ENCODE measurements around the gene PEAK3.
A peak's percentile ranks its signal among the peaks of the same experiment; 100 is the strongest.

Gene PEAK3

GRCh38 chr19:2327773-2328400 lies 45.9 kb upstream of the PEAK3 start:
- peak overlapping the region; percentile 95 for H3K4me3 ChIP-seq (ENCODE audit: low read depth, low read length)
- peak; percentile 54 for DNase-seq (ENCODE audit: low read depth)
- no peak for TF ChIP-seq CTCF (IDR thresholded peaks at IDR 0.05; ENCODE audit: control insufficient read depth, extremely low read depth, insufficient read depth)

GRCh38 chr19:2326699-2327360 lies 44.9 kb upstream of the PEAK3 start:
- H3K4me3 ChIP-seq (ENCODE audit: low read depth, low read length) = peak overlapping the region; percentile 95
- DNase-seq (ENCODE audit: low read depth) = no peak
- TF ChIP-seq CTCF (IDR thresholded peaks at IDR 0.05; ENCODE audit: control insufficient read depth, extremely low read depth, insufficient read depth) = no peak

- DNase-seq (ENCODE audit: low read depth) = no peak
- no peak for TF ChIP-seq CTCF (IDR thresholded peaks at IDR 0.05; ENCODE audit: control insufficient read depth, extremely low read depth, insufficient read depth)
- no peak overlapping the region for H3K4me3 ChIP-seq (ENCODE audit: low read depth, low read length)
These were observed 43.5 kb upstream of the PEAK3 start for GRCh38 chr19:2325281-2326046.

- DNase-seq (ENCODE audit: low read depth) = no peak
- TF ChIP-seq CTCF (IDR thresholded peaks at IDR 0.05; ENCODE audit: control insufficient read depth, extremely low read depth, insufficient read depth) = no peak
- H3K4me3 ChIP-seq (ENCODE audit: low read depth, low read length) = no peak overlapping the region
These were observed 42.4 kb upstream of the PEAK3 start for GRCh38 chr19:2324220-2324948.

- no peak for TF ChIP-seq CTCF (IDR thresholded peaks at IDR 0.05; ENCODE audit: control insufficient read depth, extremely low read depth, insufficient read depth)
- no peak overlapping the region for H3K4me3 ChIP-seq (ENCODE audit: low read depth, low read length)
- no peak for DNase-seq (ENCODE audit: low read depth)
These were observed 41.7 kb upstream of the PEAK3 start for GRCh38 chr19:2323707-2324106.

GRCh38 chr19:2321565-2322283 lies 39.7 kb upstream of the PEAK3 start:
- no peak overlapping the region for H3K4me3 ChIP-seq (ENCODE audit: low read depth, low read length)
- no peak for DNase-seq (ENCODE audit: low read depth)
- TF ChIP-seq CTCF (IDR thresholded peaks at IDR 0.05; ENCODE audit: control insufficient read depth, extremely low read depth, insufficient read depth) = no peak

Measured in LNCaP clone FGC (cell line).